CD4-positive, alpha-beta T cell treated with Interleukin-15 for 1 hour (primary cell): Measurements from ENCODE around the gene TRIM46.
"Not testable (repeated sequence)": the region's sequence is repeated elsewhere in the genome, so short reads cannot be mapped to it uniquely, and the experiment has no call there.

ENCODE experiments used
- DNase-seq: peaks from one replicate; pipeline ENCODE4 v3.0.0-alpha.2; 2020

TRIM46 gene

GRCh38 chr1:155233502-155233901 lies 59.9 kb downstream of the TRIM46 start:
- not testable (repeated sequence) for DNase-seq
